Mammary epithelial cell (primary cell): ENCODE data around the gene ADGRD2.

Experiments used
- EZH2 ChIP-seq: IDR thresholded peaks from 2 replicates; pipeline ENCODE4 v1.6.1; 2012; ENCODE audit warnings: low read length, inconsistent platforms, borderline replicate concordance
- TF ChIP-seq, protein P1 (sequence below), 2 donors: IDR thresholded peaks in 1 of 2; conservative IDR thresholded peaks in 1 of 2; 2 replicates each; pipeline ENCODE4 v1.5.1; 2011 to 2012; ENCODE audit warnings: inconsistent platforms in 2 of 2, low read length in 2 of 2, mild to moderate bottlenecking in 2 of 2, control low read depth in 1 of 2, low read depth in 1 of 2; ENCODE audit not compliant: insufficient read depth in 1 of 2; ENCODE audit errors: extremely low read depth in 1 of 2

DNA sequence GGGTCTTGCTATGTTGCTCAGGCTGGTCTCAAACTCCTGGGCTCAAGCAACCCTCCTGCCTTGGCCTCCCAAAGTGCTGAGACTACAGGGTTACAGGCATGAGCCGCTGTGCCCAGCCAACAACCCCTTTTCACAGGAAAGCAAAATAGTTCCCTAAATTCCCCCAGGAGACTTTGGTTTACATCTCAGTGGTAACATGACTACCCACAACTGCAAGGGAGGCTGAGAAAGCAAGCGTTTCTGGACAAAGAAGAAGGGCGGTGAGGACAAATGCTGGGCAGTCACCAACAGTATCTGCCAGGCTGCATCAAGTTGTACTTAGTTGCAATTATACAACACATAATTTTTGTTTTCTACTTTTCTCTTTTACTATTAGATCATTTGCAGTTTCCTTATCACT lies 7.4 kb upstream of the ADGRD2 start:
- TF ChIP-seq, protein P1, sequence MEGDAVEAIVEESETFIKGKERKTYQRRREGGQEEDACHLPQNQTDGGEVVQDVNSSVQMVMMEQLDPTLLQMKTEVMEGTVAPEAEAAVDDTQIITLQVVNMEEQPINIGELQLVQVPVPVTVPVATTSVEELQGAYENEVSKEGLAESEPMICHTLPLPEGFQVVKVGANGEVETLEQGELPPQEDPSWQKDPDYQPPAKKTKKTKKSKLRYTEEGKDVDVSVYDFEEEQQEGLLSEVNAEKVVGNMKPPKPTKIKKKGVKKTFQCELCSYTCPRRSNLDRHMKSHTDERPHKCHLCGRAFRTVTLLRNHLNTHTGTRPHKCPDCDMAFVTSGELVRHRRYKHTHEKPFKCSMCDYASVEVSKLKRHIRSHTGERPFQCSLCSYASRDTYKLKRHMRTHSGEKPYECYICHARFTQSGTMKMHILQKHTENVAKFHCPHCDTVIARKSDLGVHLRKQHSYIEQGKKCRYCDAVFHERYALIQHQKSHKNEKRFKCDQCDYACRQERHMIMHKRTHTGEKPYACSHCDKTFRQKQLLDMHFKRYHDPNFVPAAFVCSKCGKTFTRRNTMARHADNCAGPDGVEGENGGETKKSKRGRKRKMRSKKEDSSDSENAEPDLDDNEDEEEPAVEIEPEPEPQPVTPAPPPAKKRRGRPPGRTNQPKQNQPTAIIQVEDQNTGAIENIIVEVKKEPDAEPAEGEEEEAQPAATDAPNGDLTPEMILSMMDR (conservative IDR thresholded peaks at IDR 0.05 in 1 of 2, IDR thresholded peaks at IDR 0.05 in 1 of 2; ENCODE audit: extremely low read depth in 1 of 2, insufficient read depth in 1 of 2, low read depth in 1 of 2, low read length in 2 of 2): no peak
- no peak for TF ChIP-seq EZH2
